ENCODE data around the gene CD2BP2. TPM values are rescaled to one million over a fixed set of nuclear protein-coding genes. Genes with fewer than 3 reads are reported as not detected.

The CD2BP2 gene
- total and polyA plus RNA-seq, 4 donors: 10.0 to 15.4 (median 11.7) TPM

GRCh38 chr16:30348113-30348512 lies 7.0 kb downstream of the CD2BP2 start:
- no peak overlapping the region for H3K9ac ChIP-seq (ENCODE audit: low read depth in 1 of 2, low read length in 2 of 2)
- no peak for TF ChIP-seq YY1 (IDR thresholded peaks at IDR 0.05)
- TF ChIP-seq TAF1 (conservative IDR thresholded peaks at IDR 0.05): no peak
- TF ChIP-seq HNF4A (conservative IDR thresholded peaks at IDR 0.05): no peak
- TF ChIP-seq SP1 (IDR thresholded peaks at IDR 0.05): no peak
- no peak for TF ChIP-seq CTCF (IDR thresholded peaks at IDR 0.05; ENCODE audit: low read depth, low read length, missing input control)
- no peak for TF ChIP-seq NR2F2 (IDR thresholded peaks at IDR 0.05)
- DNase-seq (ENCODE audit: low spot score): no peak
- WGBS: 96% methylated on average over 8 of the region's 8 CpGs
- no peak overlapping the region for H3K27ac ChIP-seq (ENCODE audit: low read depth in 1 of 2, low read length in 2 of 2)
- no peaks in the 10 kb centered on the region for H3K9me3 ChIP-seq (ENCODE audit: control insufficient read depth in 4 of 4, low read length in 3 of 4)
- peaks cover 4 to 16% (median 14%) of the 10 kb centered on the region in 4 donors for H3K36me3 ChIP-seq (ENCODE audit: control insufficient read depth in 4 of 4, insufficient read depth in 3 of 4, low read depth in 1 of 4, low read length in 3 of 4)
- H3K4me3 ChIP-seq (ENCODE audit: low read depth in 1 of 3, low read length in 3 of 3): no peak overlapping the region
- H3K4me1 ChIP-seq (ENCODE audit: control insufficient read depth in 4 of 4, insufficient read depth in 4 of 4, low read length in 3 of 4): peaks cover 10 to 27% (median 19%) of the 10 kb centered on the region in 4 donors
- H3K27me3 ChIP-seq (ENCODE audit: control insufficient read depth in 4 of 4, insufficient read depth in 4 of 4, low read length in 3 of 4): no peaks in the 10 kb centered on the region

- Histone ChIP-seq H3K9me3 (ENCODE audit: control insufficient read depth in 4 of 4, low read length in 3 of 4) (no peaks in the 10 kb centered on the region), H3K36me3 (ENCODE audit: control insufficient read depth in 4 of 4, insufficient read depth in 3 of 4, low read depth in 1 of 4, low read length in 3 of 4) (peaks cover 4 to 16% (median 10%) of the 10 kb centered on the region in 4 donors), H3K27me3 (ENCODE audit: control insufficient read depth in 4 of 4, insufficient read depth in 4 of 4, low read length in 3 of 4) (no peaks in the 10 kb centered on the region), H3K4me1 (ENCODE audit: control insufficient read depth in 4 of 4, insufficient read depth in 4 of 4, low read length in 3 of 4) (peaks cover 9 to 22% (median 17%) of the 10 kb centered on the region in 4 donors), H3K9ac (ENCODE audit: low read depth in 1 of 2, low read length in 2 of 2) (no peak overlapping the region), H3K27ac (ENCODE audit: low read depth in 1 of 2, low read length in 2 of 2) (no peak overlapping the region), H3K4me3 (ENCODE audit: low read depth in 1 of 3, low read length in 3 of 3) (no peak overlapping the region)
- no peak for DNase-seq (ENCODE audit: low spot score)
- no peak for TF ChIP-seq TAF1 (conservative IDR thresholded peaks at IDR 0.05)
- no peak for TF ChIP-seq YY1 (IDR thresholded peaks at IDR 0.05)
- no peak for TF ChIP-seq CTCF (IDR thresholded peaks at IDR 0.05; ENCODE audit: low read depth, low read length, missing input control)
- TF ChIP-seq ATF3 (IDR thresholded peaks at IDR 0.05): no peak
- TF ChIP-seq SP1 (IDR thresholded peaks at IDR 0.05): no peak
- TF ChIP-seq JUND (IDR thresholded peaks at IDR 0.05): no peak
- TF ChIP-seq ZBTB33 (IDR thresholded peaks at IDR 0.05): no peak
- TF ChIP-seq GABPA (IDR thresholded peaks at IDR 0.05 in 1 of 2, conservative IDR thresholded peaks at IDR 0.05 in 1 of 2): no peak
- TF ChIP-seq FOXA1 (IDR thresholded peaks at IDR 0.05): no peak
- TF ChIP-seq RAD21 (IDR thresholded peaks at IDR 0.05): no peak
- TF ChIP-seq HNF4G (IDR thresholded peaks at IDR 0.05): no peak
- no peak for TF ChIP-seq FOXA2 (IDR thresholded peaks at IDR 0.05)
- TF ChIP-seq RXRA (IDR thresholded peaks at IDR 0.05): no peak
- no peak for TF ChIP-seq MAX (IDR thresholded peaks at IDR 0.05)
- TF ChIP-seq REST (IDR thresholded peaks at IDR 0.05): no peak
- WGBS: 96% methylated on average over 3 of the region's 3 CpGs
Observed at GRCh38 chr16:30346286-30346685, 8.8 kb downstream of the CD2BP2 start.

All from liver (tissue), 9 donors.